Esophagus muscularis mucosa (tissue), 4 donors: ENCODE measurements around the gene UVSSA. TPM values are rescaled to one million over a fixed set of nuclear protein-coding genes. Genes with fewer than 3 reads are reported as not detected.

ENCODE experiments used
- DNase-seq: peaks from one replicate; pipeline ENCODE4 v3.0.0-alpha.2; 2017; ENCODE audit errors: extremely low spot score
- H3K27ac ChIP-seq, 4 donors: fragments of 200-600 bp; sonication (generic); replicated peaks in 1 of 4; 1 replicate in 3 of 4; 2 replicates in 1 of 4; pipeline ENCODE4 v1.5.1; 2016 to 2019; ENCODE audit warnings: mild to moderate bottlenecking in 1 of 4
- H3K27me3 ChIP-seq, 4 donors: fragments of 200-600 bp; sonication (generic); one replicate each; pipeline versions ENCODE4 v1.5.1 to v1.6.0; 2016 to 2019
- H3K36me3 ChIP-seq, 4 donors: fragments of 200-600 bp; sonication (generic); one replicate each; pipeline ENCODE4 v1.5.1; 2016 to 2019
- H3K4me1 ChIP-seq, 4 donors: fragments of 200-600 bp; sonication (generic); one replicate each; pipeline ENCODE4 v1.5.1; 2016 to 2019
- H3K4me3 ChIP-seq, 4 donors: fragments of 200-600 bp; sonication (generic); 1 replicate in 2 of 4; 2 replicates in 2 of 4; pipeline ENCODE4 v1.5.1; 2016 to 2019; ENCODE audit warnings: mild to moderate bottlenecking in 4 of 4, moderate library complexity in 1 of 4
- H3K9me3 ChIP-seq, 4 donors: fragments of 200-600 bp; sonication (generic); 1 replicate in 3 of 4; 2 replicates in 1 of 4; pipeline ENCODE4 v1.5.1; 2016 to 2019
- CTCF ChIP-seq, 3 experiments: fragments of 200-600 bp in 2 of 3; fragments of 450-650 bp in 1 of 3; sonication (generic) in 2 of 3; IDR thresholded peaks; one replicate each; pipeline ENCODE4 v1.5.1; 2017 to 2019; ENCODE audit warnings: antibody characterized with exemption in 3 of 3, mild to moderate bottlenecking in 2 of 3, moderate library complexity in 1 of 3
- EP300 ChIP-seq: sonication (generic); formaldehyde crosslinking; IDR thresholded peaks from one replicate; pipeline ENCODE4 v1.6.1; 2017; ENCODE audit warnings: antibody characterized with exemption
- POLR2A ChIP-seq: fragments of 450-650 bp; IDR thresholded peaks from one replicate; pipeline ENCODE4 v1.6.1; 2017; ENCODE audit warnings: antibody characterized with exemption, moderate library complexity, mild to moderate bottlenecking, low read depth
- POLR2AphosphoS5 ChIP-seq, 2 donors: sonication (generic); formaldehyde crosslinking; IDR thresholded peaks; one replicate each; pipeline ENCODE4 v1.6.1; 2017; ENCODE audit warnings: antibody characterized with exemption in 2 of 2
- WGBS: methylation state at CpG from one replicate; pipeline ENCODE4 v1.1.5; 2018; 5-methylcytosine and 5-hydroxymethylcytosine counted together
- intact Hi-C: fragments of 100-400 bp; cut with DNase I; formaldehyde crosslinking; loops from one replicate; pipeline ENCODE4 v1.15.1; 2023
- total RNA-seq, 4 donors: library from RNA; depleted of rRNA; stranded (reverse); fragments of >200 nt; gene quantifications; one replicate each; pipeline versions ENCODE4 v1.1.0 to v1.2.1, GENCODE V29; 2016

Gene UVSSA
- total RNA-seq, 4 donors from 2014 or later = 8.9 to 16.5 (median 13.1) TPM

- H3K27ac ChIP-seq = no peak overlapping the region
Measured at GRCh38 chr4:1403591-1404572, 56.9 kb downstream of the UVSSA start.

GRCh38 chr4:1404573-1405253 is 57.7 kb downstream of the UVSSA start:
- no peaks in the 10 kb centered on the region for H3K36me3 ChIP-seq
- peaks cover 9 to 68% (median 60%) of the 10 kb centered on the region in 4 donors for H3K4me1 ChIP-seq
- no peaks in the 10 kb centered on the region for H3K9me3 ChIP-seq
- no peak overlapping the region for H3K27ac ChIP-seq
- H3K27me3 ChIP-seq = peaks cover 0 to 100% (median 82%) of the 10 kb centered on the region in 4 donors
- H3K4me3 ChIP-seq = no peak overlapping the region
- TF ChIP-seq POLR2AphosphoS5 (IDR thresholded peaks at IDR 0.05) (no peak), POLR2A (no peak), CTCF (IDR thresholded peaks at IDR 0.05) (no peak), EP300 (no peak)
- DNase-seq = no peak
- WGBS = 4% methylated on average over 33 of the region's 54 CpGs
- intact Hi-C loops = no loop called here

More at GRCh38 chr4:1403591-1404572, 56.9 kb downstream of the UVSSA start:
- Histone ChIP-seq H3K4me1 (peaks cover 9 to 68% (median 60%) of the 10 kb centered on the region in 4 donors), H3K4me3 (peak overlapping the region in 3 of 4 donors; percentile 8 to 32 (median 23)), H3K9me3 (peaks cover 0 to under 1% (median 0%) of the 10 kb centered on the region in 4 donors), H3K27me3 (peaks cover 0 to 100% (median 76%) of the 10 kb centered on the region in 4 donors), H3K36me3 (no peaks in the 10 kb centered on the region)
- TF ChIP-seq EP300 (no peak), POLR2AphosphoS5 (IDR thresholded peaks at IDR 0.05) (no peak), POLR2A (no peak), CTCF (IDR thresholded peaks at IDR 0.05) (no peak)
- no peak for DNase-seq
- WGBS = 2% methylated on average over 29 of the region's 107 CpGs
- intact Hi-C loops = no loop called here

- no peak overlapping the region for H3K4me3 ChIP-seq
- H3K36me3 ChIP-seq = no peaks in the 10 kb centered on the region
- TF ChIP-seq EP300 (no peak), POLR2A (no peak), POLR2AphosphoS5 (IDR thresholded peaks at IDR 0.05) (no peak)
- 10% methylated on average over 21 of the region's 26 CpGs for WGBS
- no peaks in the 10 kb centered on the region for H3K9me3 ChIP-seq
- peaks cover 9 to 68% (median 60%) of the 10 kb centered on the region in 4 donors for H3K4me1 ChIP-seq
- H3K27me3 ChIP-seq = peaks cover 0 to 100% (median 83%) of the 10 kb centered on the region in 4 donors
- DNase-seq = no peak
- intact Hi-C loops = no loop called here
- no peak overlapping the region for H3K27ac ChIP-seq
Measured at GRCh38 chr4:1405254-1405635, 58.2 kb downstream of the UVSSA start.

GRCh38 chr4:1405636-1406393 is 58.8 kb downstream of the UVSSA start:
- WGBS = 1% methylated on average over 15 of the region's 90 CpGs
- Histone ChIP-seq H3K4me1 (peaks cover 9 to 68% (median 60%) of the 10 kb centered on the region in 4 donors), H3K4me3 (no peak overlapping the region), H3K27ac (no peak overlapping the region), H3K27me3 (peaks cover 0 to 100% (median 82%) of the 10 kb centered on the region in 4 donors), H3K36me3 (no peaks in the 10 kb centered on the region), H3K9me3 (no peaks in the 10 kb centered on the region)
- TF ChIP-seq CTCF (IDR thresholded peaks at IDR 0.05) = no peak
- no peak for TF ChIP-seq EP300
- no peak for TF ChIP-seq POLR2A
- TF ChIP-seq POLR2AphosphoS5 (IDR thresholded peaks at IDR 0.05) = no peak
- DNase-seq = no peak
- intact Hi-C loops = no loop called here
